ENCODE measurements around the gene TMEM132A.

- TF ChIP-seq, protein P1, sequence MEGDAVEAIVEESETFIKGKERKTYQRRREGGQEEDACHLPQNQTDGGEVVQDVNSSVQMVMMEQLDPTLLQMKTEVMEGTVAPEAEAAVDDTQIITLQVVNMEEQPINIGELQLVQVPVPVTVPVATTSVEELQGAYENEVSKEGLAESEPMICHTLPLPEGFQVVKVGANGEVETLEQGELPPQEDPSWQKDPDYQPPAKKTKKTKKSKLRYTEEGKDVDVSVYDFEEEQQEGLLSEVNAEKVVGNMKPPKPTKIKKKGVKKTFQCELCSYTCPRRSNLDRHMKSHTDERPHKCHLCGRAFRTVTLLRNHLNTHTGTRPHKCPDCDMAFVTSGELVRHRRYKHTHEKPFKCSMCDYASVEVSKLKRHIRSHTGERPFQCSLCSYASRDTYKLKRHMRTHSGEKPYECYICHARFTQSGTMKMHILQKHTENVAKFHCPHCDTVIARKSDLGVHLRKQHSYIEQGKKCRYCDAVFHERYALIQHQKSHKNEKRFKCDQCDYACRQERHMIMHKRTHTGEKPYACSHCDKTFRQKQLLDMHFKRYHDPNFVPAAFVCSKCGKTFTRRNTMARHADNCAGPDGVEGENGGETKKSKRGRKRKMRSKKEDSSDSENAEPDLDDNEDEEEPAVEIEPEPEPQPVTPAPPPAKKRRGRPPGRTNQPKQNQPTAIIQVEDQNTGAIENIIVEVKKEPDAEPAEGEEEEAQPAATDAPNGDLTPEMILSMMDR (IDR thresholded peaks at IDR 0.05): no peak
- no peak for TF ChIP-seq POLR2A (IDR thresholded peaks at IDR 0.05)
Measured at GRCh38 chr11:60985991-60986915, 62.0 kb downstream of the TMEM132A start.
